ENCODE results near the gene SPG21.

Gene SPG21

GRCh38 chr15:64989416-64990167 lies at the start of gene SPG21:
TSS of gene SPG21 (minus strand) at chr15:64989914. CDS start at chr15:64983569, 6,345 bp downstream.
- peak; percentile 88 for DNase-seq (ENCODE audit: low read depth)
- peak within 1 kb of the TSS; percentile 90 for H3K4me3 ChIP-seq (ENCODE audit: control insufficient read depth, low read depth, low read length)
- TF ChIP-seq CTCF (conservative IDR thresholded peaks at IDR 0.05; ENCODE audit: control insufficient read depth, insufficient read depth, low read depth, low read length), result no peak

- TF ChIP-seq CTCF (conservative IDR thresholded peaks at IDR 0.05; ENCODE audit: control insufficient read depth, insufficient read depth, low read depth, low read length), result no peak
- no peak overlapping the region for H3K4me3 ChIP-seq (ENCODE audit: control insufficient read depth, low read depth, low read length)
- no peak for DNase-seq (ENCODE audit: low read depth)
Measured at GRCh38 chr15:65038836-65039235, 49.1 kb upstream of the SPG21 start.

GRCh38 chr15:65038428-65038827 lies 48.7 kb upstream of the SPG21 start:
- no peak overlapping the region for H3K4me3 ChIP-seq (ENCODE audit: control insufficient read depth, low read depth, low read length)
- TF ChIP-seq CTCF (conservative IDR thresholded peaks at IDR 0.05; ENCODE audit: control insufficient read depth, insufficient read depth, low read depth, low read length), result no peak
- DNase-seq (ENCODE audit: low read depth), result no peak

GRCh38 chr15:65037309-65037708 lies 47.6 kb upstream of the SPG21 start:
- DNase-seq (ENCODE audit: low read depth), result no peak
- H3K4me3 ChIP-seq (ENCODE audit: control insufficient read depth, low read depth, low read length), result no peak overlapping the region
- TF ChIP-seq CTCF (conservative IDR thresholded peaks at IDR 0.05; ENCODE audit: control insufficient read depth, insufficient read depth, low read depth, low read length), result no peak

GRCh38 chr15:65034719-65035118 lies 45.0 kb upstream of the SPG21 start:
- TF ChIP-seq CTCF (conservative IDR thresholded peaks at IDR 0.05; ENCODE audit: control insufficient read depth, insufficient read depth, low read depth, low read length), result no peak
- H3K4me3 ChIP-seq (ENCODE audit: control insufficient read depth, low read depth, low read length), result no peak overlapping the region
- no peak for DNase-seq (ENCODE audit: low read depth)

GRCh38 chr15:65033659-65034269 lies 44.0 kb upstream of the SPG21 start:
- TF ChIP-seq CTCF (conservative IDR thresholded peaks at IDR 0.05; ENCODE audit: control insufficient read depth, insufficient read depth, low read depth, low read length), result peak; percentile 79
- H3K4me3 ChIP-seq (ENCODE audit: control insufficient read depth, low read depth, low read length), result no peak overlapping the region
- DNase-seq (ENCODE audit: low read depth), result peak; percentile 68
